ENCODE measurements around the gene RGS12. TPM values are rescaled to one million over a fixed set of nuclear protein-coding genes. Genes with fewer than 3 reads are reported as not detected.

RGS12 gene
- total and polyA plus RNA-seq, 2 experiments from 2014 or later = 40.1 to 45.0 TPM

GRCh38 chr4:3255611-3256186, 37.1 kb upstream of the RGS12 start:
- TF ChIP-seq CTCF (IDR thresholded peaks at IDR 0.05; ENCODE audit: low read depth, low read length) = no peak

DNA sequence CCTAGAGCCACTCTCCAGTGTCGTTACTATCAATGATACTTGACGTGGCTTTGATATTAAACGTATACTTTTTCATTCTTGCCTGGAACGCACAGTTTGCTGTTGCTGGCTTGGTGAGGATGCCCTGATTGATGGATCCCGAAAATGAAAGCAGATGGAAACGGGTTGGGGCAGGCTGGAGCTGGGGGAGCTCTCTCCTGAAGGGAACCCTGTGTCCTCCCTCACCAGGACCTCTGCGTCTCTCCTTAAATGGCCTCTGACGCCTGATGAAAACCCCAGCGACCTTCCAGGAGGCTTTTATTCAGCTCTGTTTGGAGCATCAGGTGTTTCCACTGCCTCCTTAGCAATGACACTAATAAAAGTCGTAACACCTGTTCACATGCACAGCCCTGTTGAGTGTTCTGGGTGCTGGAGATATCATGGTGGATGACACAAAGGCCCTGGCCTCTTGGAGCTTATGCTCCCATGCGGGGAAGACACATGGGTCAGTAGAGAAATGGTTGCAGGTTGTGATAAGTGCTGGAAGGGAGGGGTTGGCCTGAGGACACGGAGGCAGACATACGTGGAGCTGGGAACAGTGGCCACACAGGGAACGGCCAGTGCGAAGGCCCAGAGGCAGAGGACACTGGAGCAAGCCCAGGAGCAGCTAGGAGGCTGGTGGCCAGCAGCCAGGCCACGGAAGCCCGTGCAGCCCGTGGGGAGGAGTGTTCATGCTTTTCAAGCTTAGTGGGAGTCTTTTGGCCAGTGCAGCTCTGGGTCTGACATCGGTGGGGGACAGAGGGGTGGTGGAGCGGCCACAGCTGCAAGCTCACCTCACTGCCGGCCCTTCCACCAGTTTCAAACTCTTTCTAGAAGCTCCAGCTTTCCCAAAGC, 36.4 kb upstream of the RGS12 start:
- DNase-seq (ENCODE audit: low read depth in 1 of 2, low spot score in 1 of 2) = no peak
- no peak overlapping the region for H3K27ac ChIP-seq
- no peaks in the 10 kb centered on the region for H3K9me3 ChIP-seq (ENCODE audit: low read depth)
- no peaks in the 10 kb centered on the region for H3K36me3 ChIP-seq
- H3K4me3 ChIP-seq = no peak overlapping the region
- no peak for TF ChIP-seq CTCF (IDR thresholded peaks at IDR 0.05; ENCODE audit: low read depth, low read length)
- no peaks in the 10 kb centered on the region for H3K4me1 ChIP-seq (ENCODE audit: low read depth)
- H3K27me3 ChIP-seq = no peaks in the 10 kb centered on the region

More at GRCh38 chr4:3255611-3256186, 37.1 kb upstream of the RGS12 start:
- no peak for DNase-seq (ENCODE audit: low read depth in 1 of 2, low spot score in 1 of 2)
- H3K4me3 ChIP-seq = no peak overlapping the region
- no peaks in the 10 kb centered on the region for H3K27me3 ChIP-seq
- H3K9me3 ChIP-seq (ENCODE audit: low read depth) = no peaks in the 10 kb centered on the region
- no peaks in the 10 kb centered on the region for H3K4me1 ChIP-seq (ENCODE audit: low read depth)
- H3K36me3 ChIP-seq = no peaks in the 10 kb centered on the region
- H3K27ac ChIP-seq = no peak overlapping the region

- Histone ChIP-seq H3K36me3 (no peaks in the 10 kb centered on the region), H3K27me3 (no peaks in the 10 kb centered on the region), H3K9me3 (ENCODE audit: low read depth) (no peaks in the 10 kb centered on the region), H3K4me1 (ENCODE audit: low read depth) (no peaks in the 10 kb centered on the region), H3K27ac (no peak overlapping the region), H3K4me3 (no peak overlapping the region)
- DNase-seq (ENCODE audit: low read depth in 1 of 2, low spot score in 1 of 2) = no peak
- TF ChIP-seq CTCF (IDR thresholded peaks at IDR 0.05; ENCODE audit: low read depth, low read length) = no peak
These were observed 35.7 kb upstream of the RGS12 start for GRCh38 chr4:3257103-3257555.

GRCh38 chr4:3257556-3258482, 35.0 kb upstream of the RGS12 start:
- H3K27ac ChIP-seq = no peak overlapping the region
- H3K27me3 ChIP-seq = no peaks in the 10 kb centered on the region
- no peaks in the 10 kb centered on the region for H3K9me3 ChIP-seq (ENCODE audit: low read depth)
- no peak overlapping the region for H3K4me3 ChIP-seq
- no peaks in the 10 kb centered on the region for H3K36me3 ChIP-seq
- H3K4me1 ChIP-seq (ENCODE audit: low read depth) = peaks cover 1% of the 10 kb centered on the region
- no peak for TF ChIP-seq CTCF (IDR thresholded peaks at IDR 0.05; ENCODE audit: low read depth, low read length)
- DNase-seq (ENCODE audit: low read depth in 1 of 2, low spot score in 1 of 2) = no peak

All from cardiac muscle cell (in vitro differentiated cells and primary cell).